A549 treated with DMSO at 1 μM for 4 hours (cell line): ENCODE data around the gene INAFM2. TPM values are rescaled to one million over a fixed set of nuclear protein-coding genes. Genes with fewer than 3 reads are reported as not detected.

Experiments used
- total RNA-seq: library from RNA; stranded (reverse); fragments of 200-300 nt; extraction: Qiagen RNA extraction; gene quantifications from 5 replicates; pipeline ENCODE4 v1.2.3, GENCODE V29; 2022; ENCODE audit warnings: low read depth

Gene INAFM2
- total RNA-seq, result 5.1 to 8.0 TPM (median 6.3 TPM) in 5 replicates

GRCh38 chr15:40323239-40323952, at the start of gene INAFM2:
TSS of gene INAFM2 (plus strand) at chr15:40323692. CDS start at chr15:40324056, 364 bp downstream.

GRCh38 chr15:40282869-40283614, 40.5 kb upstream of the INAFM2 start, which contains the start of gene ANKRD63:
TSS of gene ANKRD63 (minus strand) at chr15:40283064. CDS start at chr15:40282586, 478 bp downstream.

GRCh38 chr15:40307421-40308211, 15.9 kb upstream of the INAFM2 start, which contains the start of gene PLCB2:
TSS of gene PLCB2 (minus strand) at chr15:40307935. CDS start at chr15:40307672, 263 bp downstream.

DNA sequence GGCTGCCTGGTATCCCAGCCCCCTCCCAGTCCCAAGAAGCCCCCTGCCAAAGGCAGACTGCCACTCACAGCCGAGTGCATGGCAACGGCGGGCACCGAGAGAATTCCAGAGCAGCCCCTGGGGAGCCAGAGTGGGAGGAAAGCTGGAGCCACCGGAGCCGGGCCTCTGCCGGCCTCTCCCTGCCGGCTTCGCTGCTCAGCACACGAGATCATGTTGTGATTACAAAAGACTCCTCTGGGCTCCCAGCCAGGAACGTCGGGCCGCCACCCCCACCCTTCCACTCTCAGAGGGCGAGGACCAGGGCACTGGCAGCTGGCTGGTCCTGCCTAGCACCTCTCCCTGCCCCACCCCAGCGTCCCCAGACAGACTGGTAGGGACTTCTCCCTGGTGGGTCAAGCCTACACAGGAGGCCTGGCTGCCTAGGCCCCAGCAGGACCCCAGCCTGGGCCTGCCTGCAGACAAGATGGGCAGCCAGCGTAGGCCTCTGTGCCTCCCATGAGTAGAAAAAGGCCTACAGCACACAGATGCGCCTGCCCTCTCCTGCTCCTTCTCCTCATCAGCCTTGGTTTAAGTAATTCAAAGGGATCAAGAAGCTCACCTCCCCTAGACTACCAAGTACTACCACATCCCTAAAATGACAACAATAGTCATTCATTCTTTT, 17.4 kb downstream of the INAFM2 start, which contains the start of gene CCDC9B:
Gene CCDC9B (minus strand): TSS at position 200 of the 661 bp plus-strand sequence. CDS start 120 bp downstream, at position 80.

DNA sequence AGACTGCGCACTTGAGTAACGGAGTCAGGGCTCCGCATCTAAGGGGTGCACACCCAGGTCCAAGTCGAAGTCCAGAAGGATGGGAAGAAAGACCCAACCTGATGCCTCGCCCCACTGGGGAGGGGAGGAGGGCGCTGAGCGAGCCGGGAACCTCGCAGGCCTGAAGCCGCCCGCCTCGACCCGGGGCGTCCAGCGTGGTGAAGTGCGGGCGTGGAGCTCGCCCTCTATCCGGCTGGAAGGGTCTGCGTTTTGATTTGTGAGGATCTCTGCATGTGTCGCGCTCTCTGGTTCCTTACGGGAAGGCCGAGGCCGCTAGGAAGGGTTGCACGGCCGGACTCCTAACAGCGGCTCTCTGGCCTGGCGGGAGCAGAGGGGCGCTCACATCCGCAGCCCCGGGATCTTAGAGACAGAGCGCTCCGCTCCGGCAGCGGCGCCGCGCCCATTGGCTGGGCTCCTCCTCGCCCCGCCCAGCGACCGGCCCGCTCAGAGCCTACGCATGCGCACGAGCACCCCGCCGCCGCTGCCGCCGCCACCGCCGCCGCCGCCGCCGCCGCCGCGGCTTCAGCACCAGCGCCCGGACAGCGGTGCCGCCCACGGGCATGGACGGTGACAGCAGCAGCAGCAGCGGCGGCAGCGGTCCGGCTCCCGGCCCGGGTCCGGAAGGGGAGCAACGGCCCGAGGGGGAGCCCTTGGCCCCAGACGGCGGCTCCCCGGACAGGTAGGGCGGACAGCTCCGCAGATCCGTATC, 34.4 kb downstream of the INAFM2 start, which contains the start of gene DISP2:
Gene DISP2 (plus strand): TSS at position 497 of the 748 bp plus-strand sequence. CDS start 103 bp downstream, at position 600.

Other genes with a start within 250 kb of the INAFM2 start
- gene BMF, start 214.8 kb upstream of the INAFM2 start, total RNA-seq, result 1.3 to 4.0 TPM (median 1.6 TPM) in 5 replicates
- gene BUB1B, start 162.6 kb upstream of the INAFM2 start, total RNA-seq, result 27.7 to 33.5 TPM (median 33.0 TPM) in 5 replicates
- gene PAK6, start 84.6 kb upstream of the INAFM2 start, total RNA-seq, result 0.14 to 0.56 TPM (median 0.31 TPM) in 5 replicates
- 0.11 to 0.28 TPM (median 0.20 TPM) in 5 replicates for gene ANKRD63, start 40.6 kb upstream of the INAFM2 start, total RNA-seq
- 0.39 to 1.3 TPM (median 0.79 TPM) in 5 replicates for gene PLCB2, start 15.8 kb upstream of the INAFM2 start, total RNA-seq
- gene CCDC9B, start 17.2 kb downstream of the INAFM2 start, total RNA-seq, result 17.2 to 20.4 TPM (median 18.0 TPM) in 5 replicates
- gene PHGR1, start 27.3 kb downstream of the INAFM2 start, total RNA-seq, result not detected in 5 replicates
- gene DISP2, start 34.5 kb downstream of the INAFM2 start, total RNA-seq, result 0.32 to 1.3 TPM (median 1.2 TPM) in 5 replicates
- 42.4 to 50.4 TPM (median 46.8 TPM) in 5 replicates for gene KNSTRN, start 59.0 kb downstream of the INAFM2 start, total RNA-seq
- gene IVD, start 82.1 kb downstream of the INAFM2 start, total RNA-seq, result 12.0 to 15.3 TPM (median 14.2 TPM) in 5 replicates
- 11.3 to 13.3 TPM (median 12.0 TPM) in 5 replicates for gene BAHD1, start 117.3 kb downstream of the INAFM2 start, total RNA-seq
- gene CHST14, start 147.3 kb downstream of the INAFM2 start, total RNA-seq, result 14.7 to 21.4 TPM (median 18.3 TPM) in 5 replicates
- 13.8 to 20.0 TPM (median 18.1 TPM) in 5 replicates for gene CCDC32, start 241.3 kb downstream of the INAFM2 start, total RNA-seq
- gene RPUSD2, start 245.6 kb downstream of the INAFM2 start, total RNA-seq, result 15.2 to 16.6 TPM (median 16.0 TPM) in 5 replicates